SH-SY5Y (cell line): Measurements from ENCODE around the gene ROR2.

Source experiments
- GATA2 ChIP-seq: IDR thresholded peaks from 2 replicates; pipeline ENCODE4 v1.6.1; 2011; ENCODE audit warnings: mild to moderate bottlenecking, low read depth, low read length
- GATA3 ChIP-seq: IDR thresholded peaks from 2 replicates; pipeline ENCODE4 v1.6.1; 2011; ENCODE audit warnings: low read depth, mild to moderate bottlenecking, low read length, moderate library complexity

- TF ChIP-seq GATA2, result no peak
- no peak for TF ChIP-seq GATA3
Measured at GRCh38 chr9:91519520-91520277, 430.3 kb downstream of the ROR2 start.
